Glutamatergic neuron (in vitro differentiated cells): Measurements from ENCODE around the gene SMC1B. TPM values are rescaled to one million over a fixed set of nuclear protein-coding genes. Genes with fewer than 3 reads are reported as not detected.

Source experiments
- DNase-seq: peaks from one replicate; pipeline ENCODE4 v3.0.0; 2022
- H3K27ac Mint-ChIP-seq: one replicate; pipeline ENCODE4 v1.8.0; 2020; ENCODE audit warnings: mild to moderate bottlenecking, mixed read lengths, inconsistent platforms; ENCODE audit not compliant: unreplicated experiment
- H3K27me3 Mint-ChIP-seq: one replicate; pipeline ENCODE4 v1.8.0; 2020; ENCODE audit warnings: mild to moderate bottlenecking, moderate library complexity, mixed read lengths, inconsistent platforms; ENCODE audit not compliant: unreplicated experiment
- H3K36me3 Mint-ChIP-seq: one replicate; pipeline ENCODE4 v1.8.0; 2020; ENCODE audit warnings: mild to moderate bottlenecking, mixed read lengths, inconsistent platforms; ENCODE audit not compliant: unreplicated experiment
- H3K4me1 Mint-ChIP-seq: one replicate; pipeline ENCODE4 v1.8.0; 2020; ENCODE audit warnings: mild to moderate bottlenecking, low read depth, mixed read lengths, inconsistent platforms; ENCODE audit not compliant: unreplicated experiment
- H3K4me3 Mint-ChIP-seq: one replicate; pipeline ENCODE4 v1.8.0; 2020; ENCODE audit warnings: mild to moderate bottlenecking, mixed read lengths, inconsistent platforms; ENCODE audit not compliant: unreplicated experiment
- H3K9me3 Mint-ChIP-seq: one replicate; pipeline ENCODE4 v1.8.0; 2020; ENCODE audit warnings: mild to moderate bottlenecking, moderate library complexity, mixed read lengths, inconsistent platforms; ENCODE audit not compliant: unreplicated experiment
- total RNA-seq: library from RNA; stranded (reverse); fragmentation: NEBNext Ultra II Directional; extraction: Animal tissue kit (Norgen Biotek cat#: 25700); gene quantifications from one replicate; pipeline ENCODE4 v1.2.1, GENCODE V29; 2021; ENCODE audit not compliant: unreplicated experiment
- TF ChIP-seq, protein P1 (sequence below): fragments of 200-600 bp; sonication (generic); IDR thresholded peaks from one replicate; pipeline ENCODE4 v1.5.0; 2021; ENCODE audit not compliant: partially characterized antibody, unreplicated experiment

The SMC1B gene
- total RNA-seq, 1 donor from 2014 or later, result not detected

DNA sequence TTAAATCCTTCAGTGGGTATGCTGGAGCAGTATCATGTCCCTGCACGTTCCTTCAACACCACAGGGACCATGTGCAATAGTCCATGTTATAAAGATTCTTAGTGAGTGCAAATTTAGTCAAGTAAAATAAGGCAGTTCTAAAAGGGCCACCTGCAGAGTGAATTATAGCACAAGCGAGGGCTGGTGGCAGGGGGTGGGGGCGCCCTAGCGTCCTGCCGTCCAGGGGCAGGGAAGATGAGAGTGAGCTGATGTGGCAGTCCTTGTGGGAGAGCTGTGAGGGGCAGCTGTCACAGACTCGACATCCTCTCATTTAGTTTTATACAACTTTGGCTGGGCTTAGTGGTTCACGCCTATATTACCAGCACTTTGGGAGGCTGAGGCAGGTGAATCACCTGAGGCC, 74.6 kb downstream of the SMC1B start:
- H3K4me1 Mint-ChIP-seq, result no peaks in the 10 kb centered on the region
- H3K4me3 Mint-ChIP-seq, result no peak overlapping the region
- H3K9me3 Mint-ChIP-seq, result peaks cover 1% of the 10 kb centered on the region
- H3K27me3 Mint-ChIP-seq, result no peaks in the 10 kb centered on the region
- H3K27ac Mint-ChIP-seq, result no peak overlapping the region
- TF ChIP-seq, protein P1, sequence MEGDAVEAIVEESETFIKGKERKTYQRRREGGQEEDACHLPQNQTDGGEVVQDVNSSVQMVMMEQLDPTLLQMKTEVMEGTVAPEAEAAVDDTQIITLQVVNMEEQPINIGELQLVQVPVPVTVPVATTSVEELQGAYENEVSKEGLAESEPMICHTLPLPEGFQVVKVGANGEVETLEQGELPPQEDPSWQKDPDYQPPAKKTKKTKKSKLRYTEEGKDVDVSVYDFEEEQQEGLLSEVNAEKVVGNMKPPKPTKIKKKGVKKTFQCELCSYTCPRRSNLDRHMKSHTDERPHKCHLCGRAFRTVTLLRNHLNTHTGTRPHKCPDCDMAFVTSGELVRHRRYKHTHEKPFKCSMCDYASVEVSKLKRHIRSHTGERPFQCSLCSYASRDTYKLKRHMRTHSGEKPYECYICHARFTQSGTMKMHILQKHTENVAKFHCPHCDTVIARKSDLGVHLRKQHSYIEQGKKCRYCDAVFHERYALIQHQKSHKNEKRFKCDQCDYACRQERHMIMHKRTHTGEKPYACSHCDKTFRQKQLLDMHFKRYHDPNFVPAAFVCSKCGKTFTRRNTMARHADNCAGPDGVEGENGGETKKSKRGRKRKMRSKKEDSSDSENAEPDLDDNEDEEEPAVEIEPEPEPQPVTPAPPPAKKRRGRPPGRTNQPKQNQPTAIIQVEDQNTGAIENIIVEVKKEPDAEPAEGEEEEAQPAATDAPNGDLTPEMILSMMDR, result no peak
- no peak for DNase-seq
- H3K36me3 Mint-ChIP-seq, result no peaks in the 10 kb centered on the region

DNA sequence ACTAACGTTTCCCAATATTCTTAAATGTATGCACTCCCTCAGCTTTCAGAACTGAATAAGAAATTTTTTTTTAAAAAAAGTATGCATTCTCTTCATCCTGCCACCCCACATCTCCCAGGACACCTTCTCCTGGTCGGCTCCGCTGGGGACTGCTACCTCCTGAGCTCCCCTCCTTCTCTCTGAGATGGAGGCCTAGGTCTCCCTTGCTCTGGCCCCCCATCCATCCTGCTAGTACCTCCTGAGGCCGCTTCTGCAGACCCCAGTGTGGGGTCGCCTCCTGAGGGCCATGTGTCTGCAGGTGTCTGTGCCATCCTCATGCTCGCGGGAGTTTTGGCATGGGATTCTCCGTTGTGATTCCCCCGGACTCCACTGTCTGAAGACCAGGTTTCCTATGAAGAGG, 75.9 kb downstream of the SMC1B start:
- no peaks in the 10 kb centered on the region for H3K36me3 Mint-ChIP-seq
- TF ChIP-seq, protein P1, result no peak
- peaks cover 1% of the 10 kb centered on the region for H3K27me3 Mint-ChIP-seq
- no peak overlapping the region for H3K4me3 Mint-ChIP-seq
- no peak overlapping the region for H3K27ac Mint-ChIP-seq
- peaks cover 1% of the 10 kb centered on the region for H3K9me3 Mint-ChIP-seq
- no peak for DNase-seq
- no peaks in the 10 kb centered on the region for H3K4me1 Mint-ChIP-seq

DNA sequence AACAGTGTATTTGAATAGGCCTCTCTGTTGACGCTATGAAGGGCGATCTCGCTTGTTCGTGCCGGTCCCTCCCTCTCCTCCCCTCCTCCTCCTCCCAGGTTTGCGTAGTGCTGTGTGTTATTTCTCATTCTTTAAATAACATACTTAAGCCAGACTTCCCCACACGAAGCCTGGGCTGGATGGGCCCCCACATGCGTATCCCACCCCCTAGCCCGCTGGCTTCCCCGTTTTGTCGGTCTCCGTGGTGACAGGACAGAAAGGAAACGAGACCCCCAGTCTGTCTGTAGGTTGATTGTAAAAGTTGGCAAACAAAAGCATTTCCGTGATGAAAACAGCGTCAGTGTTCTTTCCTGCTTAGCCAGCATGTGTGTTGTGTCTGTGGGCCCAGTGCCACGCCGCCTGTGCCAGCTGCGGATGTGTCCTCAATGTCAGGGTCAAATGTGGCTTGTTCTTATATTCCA, 76.4 kb downstream of the SMC1B start:
- TF ChIP-seq, protein P1, result no peak
- Mint-ChIP-seq H3K4me3 (no peak overlapping the region), H3K27me3 (peaks cover 1% of the 10 kb centered on the region), H3K36me3 (no peaks in the 10 kb centered on the region), H3K4me1 (no peaks in the 10 kb centered on the region), H3K9me3 (peaks cover 1% of the 10 kb centered on the region), H3K27ac (no peak overlapping the region)
- no peak for DNase-seq

DNA sequence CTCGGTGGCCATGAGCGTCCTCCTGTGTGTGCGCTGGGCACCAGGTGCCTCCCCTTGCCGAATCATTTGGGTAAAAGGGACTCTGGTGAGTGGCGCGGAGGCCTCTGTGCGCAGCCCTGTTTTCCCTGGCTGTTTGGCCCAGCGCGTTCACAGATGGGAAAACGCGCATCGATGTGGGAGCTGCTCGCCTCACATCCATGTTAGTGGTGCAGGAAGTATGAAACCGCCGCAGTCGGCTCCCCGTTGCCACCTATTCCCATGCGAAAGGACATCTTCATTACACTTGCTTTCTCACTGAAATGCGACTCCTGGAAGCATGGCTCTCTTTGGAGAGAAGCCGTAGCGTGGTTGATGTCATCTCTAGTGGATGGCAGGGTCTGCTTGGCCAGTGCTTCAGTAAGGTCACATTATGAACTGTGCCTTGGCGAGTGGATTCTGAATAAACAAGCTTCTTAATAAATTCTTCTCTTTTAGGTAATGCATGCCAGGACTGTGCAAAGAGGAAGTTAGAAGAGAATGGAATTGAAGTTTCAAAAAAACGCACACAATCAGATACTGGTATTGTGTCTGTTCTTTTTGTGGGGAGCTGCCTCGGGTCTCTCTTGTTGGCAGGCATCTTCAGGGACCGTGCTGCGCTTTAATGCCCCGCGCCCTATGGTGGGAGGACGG, 77.4 kb downstream of the SMC1B start:
- Mint-ChIP-seq H3K9me3 (peaks cover 1% of the 10 kb centered on the region), H3K36me3 (no peaks in the 10 kb centered on the region), H3K27me3 (peaks cover 1% of the 10 kb centered on the region), H3K27ac (no peak overlapping the region), H3K4me1 (peaks cover 5% of the 10 kb centered on the region), H3K4me3 (no peak overlapping the region)
- TF ChIP-seq, protein P1, result no peak
- no peak for DNase-seq

DNA sequence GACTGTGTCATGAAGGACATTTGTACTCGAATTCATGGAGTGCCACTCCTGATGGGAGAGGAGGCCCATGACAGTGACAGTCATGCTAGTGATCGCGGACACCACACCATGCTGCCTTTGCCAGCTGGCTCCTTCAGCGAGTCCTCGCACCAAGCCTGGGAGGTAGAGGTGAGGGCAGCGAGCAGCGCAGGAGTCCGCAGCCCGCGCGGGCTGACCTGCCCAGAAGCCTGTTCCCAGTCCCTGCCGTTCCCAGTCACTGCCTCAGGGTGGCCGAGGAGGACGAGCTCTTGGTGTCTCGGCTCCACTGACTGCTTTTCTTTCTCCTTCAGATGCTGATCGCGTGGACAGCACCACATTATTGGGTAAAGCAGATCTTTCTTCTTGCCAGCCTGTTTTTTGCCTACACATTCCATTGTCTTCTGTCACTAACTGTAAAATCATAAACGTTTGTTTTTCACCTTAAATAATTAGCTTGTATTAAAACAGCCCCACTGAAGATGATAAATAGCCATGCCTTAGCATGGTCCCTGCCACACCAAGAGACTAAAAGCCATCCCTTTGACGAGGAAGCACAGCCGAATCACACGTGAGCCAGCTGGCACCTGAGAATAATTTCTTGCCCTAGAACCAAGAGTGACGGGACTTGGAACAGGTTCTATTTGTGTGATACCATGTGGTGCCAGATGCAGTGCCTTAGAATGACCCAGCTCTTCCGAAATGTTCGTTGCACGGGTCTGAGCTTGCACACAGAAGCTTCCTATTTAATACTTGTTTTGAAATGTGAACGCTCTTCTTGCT, 78.2 kb downstream of the SMC1B start:
- DNase-seq, result peak; percentile 42
- no peak overlapping the region for H3K27ac Mint-ChIP-seq
- peaks cover 2% of the 10 kb centered on the region for H3K9me3 Mint-ChIP-seq
- H3K27me3 Mint-ChIP-seq, result peaks cover 1% of the 10 kb centered on the region
- H3K4me1 Mint-ChIP-seq, result peaks cover 7% of the 10 kb centered on the region
- TF ChIP-seq, protein P1, result peak; percentile 22
- no peak overlapping the region for H3K4me3 Mint-ChIP-seq
- no peaks in the 10 kb centered on the region for H3K36me3 Mint-ChIP-seq
